GM23248 (cell line): ENCODE measurements around the gene IGF2. TPM values are rescaled to one million over a fixed set of nuclear protein-coding genes. Genes with fewer than 3 reads are reported as not detected.

Experiments used
- DNase-seq: peaks from one replicate; pipeline ENCODE4 v3.0.0-alpha.2; 2015
- H2AFZ ChIP-seq: fragments of 200-600 bp; sonication (generic); 2 replicates; pipeline ENCODE4 v1.6.1; 2016; ENCODE audit warnings: antibody characterized with exemption
- H3F3A ChIP-seq: fragments of 200-600 bp; sonication (generic); 2 replicates; pipeline ENCODE4 v1.6.1; 2016; ENCODE audit warnings: mild to moderate bottlenecking, antibody characterized with exemption, mixed run types; ENCODE audit not compliant: insufficient read depth
- H3K27ac ChIP-seq: fragments of 200-600 bp; sonication (generic); 2 replicates; pipeline ENCODE4 v1.5.1; 2016; ENCODE audit warnings: mild to moderate bottlenecking
- H3K27me3 ChIP-seq: fragments of 200-600 bp; sonication (generic); replicated peaks from 2 replicates; pipeline ENCODE4 v1.6.1; 2016; ENCODE audit warnings: mild to moderate bottlenecking; ENCODE audit not compliant: insufficient read depth
- H3K36me3 ChIP-seq: fragments of 200-600 bp; sonication (generic); 2 replicates; pipeline ENCODE4 v1.6.1; 2016; ENCODE audit warnings: low read depth, mild to moderate bottlenecking
- H3K4me1 ChIP-seq: fragments of 200-600 bp; sonication (generic); 2 replicates; pipeline ENCODE4 v1.6.1; 2016; ENCODE audit warnings: mild to moderate bottlenecking; ENCODE audit not compliant: insufficient read depth
- H3K4me2 ChIP-seq: fragments of 200-600 bp; sonication (generic); one replicate; pipeline ENCODE4 v1.6.1; 2016; ENCODE audit warnings: mild to moderate bottlenecking; ENCODE audit not compliant: unreplicated experiment
- H3K4me3 ChIP-seq: fragments of 200-600 bp; sonication (generic); 2 replicates; pipeline ENCODE4 v1.5.1; 2016; ENCODE audit warnings: mild to moderate bottlenecking
- H3K79me2 ChIP-seq: fragments of 200-600 bp; sonication (generic); 2 replicates; pipeline ENCODE4 v1.6.1; 2016; ENCODE audit warnings: mild to moderate bottlenecking; ENCODE audit not compliant: insufficient read depth
- H3K9ac ChIP-seq: fragments of 200-600 bp; sonication (generic); 2 replicates; pipeline ENCODE4 v1.6.1; 2016; ENCODE audit warnings: mild to moderate bottlenecking
- H3K9me2 ChIP-seq: fragments of 200-600 bp; sonication (generic); 2 replicates; pipeline ENCODE4 v1.6.1; 2016; ENCODE audit warnings: mixed run types, mild to moderate bottlenecking, moderate library complexity; ENCODE audit not compliant: insufficient read depth
- H3K9me3 ChIP-seq: fragments of 200-600 bp; sonication (generic); one replicate; pipeline ENCODE4 v1.6.1; 2017; ENCODE audit warnings: low read depth
- H4K20me1 ChIP-seq: fragments of 200-600 bp; sonication (generic); 2 replicates; pipeline ENCODE4 v1.6.0; 2016; ENCODE audit not compliant: insufficient read depth
- EZH2 ChIP-seq: fragments of 200-600 bp; sonication (generic); IDR thresholded peaks from 2 replicates; pipeline ENCODE4 v1.6.1; 2018; ENCODE audit warnings: antibody characterized with exemption, mild to moderate bottlenecking; ENCODE audit not compliant: insufficient read depth, poor library complexity, severe bottlenecking
- EZH2phosphoT487 ChIP-seq: fragments of 200-600 bp; sonication (generic); IDR thresholded peaks from 2 replicates; pipeline ENCODE4 v1.6.1; 2018; ENCODE audit warnings: antibody characterized with exemption, moderate library complexity, mild to moderate bottlenecking, low read depth; ENCODE audit not compliant: insufficient read depth
- WGBS, 2 experiments: methylation state at CpG; one replicate each; pipeline ENCODE4 v1.1.6; 2015 to 2017; ENCODE audit warnings: low lambda C conversion rate in 2 of 2, low coverage in 1 of 2; ENCODE audit errors: missing lambda C conversion rate in 2 of 2; 5-methylcytosine and 5-hydroxymethylcytosine counted together
- in situ Hi-C: fragments of 300-500 bp; cut with MboI; formaldehyde crosslinking; loops from 2 replicates; pipeline ENCODE4 v1.15.0; 2020
- polyA plus RNA-seq: library from polyadenylated mRNA; unstranded; fragments of >200 nt; fragmentation: Nextera tagmentation; extraction: Ambion mirVana; gene quantifications from 2 replicates; pipeline ENCODE4 v1.2.1, GENCODE V29; 2016
- total RNA-seq: library from RNA; depleted of rRNA; stranded (reverse); fragments of >200 nt; shearing (Covaris generic); gene quantifications from 2 replicates; pipeline ENCODE4 v1.2.3, GENCODE V29; 2014

IGF2 gene
- total and polyA plus RNA-seq, 2 experiments from 2014 or later = 0.06 TPM; not detected in 1

DNA sequence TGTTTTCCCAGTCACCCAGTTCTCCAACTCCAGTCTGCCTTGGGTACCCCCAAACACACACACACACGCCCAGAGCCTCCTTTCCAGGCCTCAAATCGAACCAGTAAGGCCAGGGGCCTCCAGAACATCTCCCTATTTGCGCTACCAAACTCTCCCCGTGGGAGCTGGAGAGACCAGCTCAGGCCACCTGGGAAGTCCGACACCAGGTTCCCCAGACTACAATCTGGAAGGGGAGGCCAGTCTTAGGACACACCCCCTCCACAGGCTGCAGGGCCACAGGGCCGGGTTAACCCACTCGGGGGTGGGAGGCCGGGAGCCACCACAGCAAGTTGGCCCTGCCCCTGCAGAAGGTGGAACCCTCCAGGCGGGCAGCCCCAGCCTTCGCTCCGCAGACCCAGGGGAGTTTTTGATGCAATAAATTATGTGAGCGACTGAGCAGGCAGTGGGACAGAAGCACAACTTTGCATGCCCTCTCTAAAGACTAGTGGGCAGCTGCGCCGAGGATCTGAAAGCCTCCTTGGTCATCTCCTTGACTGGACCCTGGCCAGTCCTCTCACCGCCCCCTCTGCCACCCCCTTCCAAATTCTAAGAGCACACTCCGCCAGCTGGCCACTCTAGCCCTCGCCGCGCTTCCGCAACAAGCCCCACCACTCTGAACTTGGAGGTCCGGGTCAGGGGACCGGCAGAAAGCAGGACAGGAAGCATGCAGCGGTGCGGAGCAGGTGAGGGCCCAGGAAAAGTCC is 2.8 kb downstream of the IGF2 start:
- no peaks in the 10 kb centered on the region for H3K79me2 ChIP-seq
- TF ChIP-seq EZH2 = no peak
- no peak for TF ChIP-seq EZH2phosphoT487
- H3K27me3 ChIP-seq = peaks cover 53% of the 10 kb centered on the region
- 47 to 48% methylated on average over 24 of the region's 24 CpGs for WGBS, 2 experiments
- H3K27ac ChIP-seq = no peak overlapping the region
- no peaks in the 10 kb centered on the region for H3F3A ChIP-seq
- H4K20me1 ChIP-seq = no peaks in the 10 kb centered on the region
- H3K9me3 ChIP-seq = no peaks in the 10 kb centered on the region
- H3K9me2 ChIP-seq = no peaks in the 10 kb centered on the region
- no peak overlapping the region for H3K4me3 ChIP-seq
- no peak for DNase-seq
- no peak overlapping the region for H2AFZ ChIP-seq
- H3K9ac ChIP-seq = no peak overlapping the region
- in situ Hi-C loops = no loop called here
- H3K4me1 ChIP-seq = no peaks in the 10 kb centered on the region
- no peaks in the 10 kb centered on the region for H3K36me3 ChIP-seq
- no peak overlapping the region for H3K4me2 ChIP-seq

DNA sequence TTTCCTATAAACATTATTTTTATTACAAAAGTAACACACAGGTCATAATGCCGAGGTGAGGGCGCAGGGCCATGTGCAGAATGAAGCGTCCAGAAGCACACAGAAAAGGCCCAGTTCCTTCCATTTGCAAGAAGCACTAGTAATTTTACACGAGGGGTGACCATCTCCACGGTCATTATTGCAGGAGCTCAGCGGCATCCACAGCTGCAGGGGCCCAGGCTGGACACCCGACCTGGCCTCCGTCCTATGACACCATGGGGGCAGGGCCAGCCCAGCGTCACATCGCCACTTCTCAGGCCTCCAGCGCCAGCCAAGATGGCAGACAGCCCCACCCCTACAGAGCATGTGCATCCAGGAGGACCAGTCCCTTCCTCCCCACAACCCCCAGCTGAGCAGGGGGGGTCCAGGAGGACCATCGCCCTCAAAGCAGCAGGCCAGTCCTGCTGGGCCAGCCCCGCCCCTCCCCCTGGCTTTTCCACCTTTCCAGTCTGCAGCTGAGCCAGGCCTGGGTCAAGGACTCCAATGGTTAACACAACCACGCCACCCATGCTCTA is 3.5 kb downstream of the IGF2 start:
- WGBS, 2 experiments = 71 to 72% methylated on average over 14 of the region's 14 CpGs
- Histone ChIP-seq H3K27ac (no peak overlapping the region), H3F3A (no peaks in the 10 kb centered on the region), H2AFZ (no peak overlapping the region), H3K9me3 (no peaks in the 10 kb centered on the region), H3K9me2 (no peaks in the 10 kb centered on the region), H3K9ac (no peak overlapping the region), H3K27me3 (peaks cover 46% of the 10 kb centered on the region), H3K36me3 (no peaks in the 10 kb centered on the region), H3K79me2 (no peaks in the 10 kb centered on the region), H4K20me1 (no peaks in the 10 kb centered on the region), H3K4me1 (no peaks in the 10 kb centered on the region), H3K4me3 (no peak overlapping the region), H3K4me2 (no peak overlapping the region)
- no peak for TF ChIP-seq EZH2
- TF ChIP-seq EZH2phosphoT487 = no peak
- DNase-seq = no peak
- in situ Hi-C loops = no loop called here

DNA sequence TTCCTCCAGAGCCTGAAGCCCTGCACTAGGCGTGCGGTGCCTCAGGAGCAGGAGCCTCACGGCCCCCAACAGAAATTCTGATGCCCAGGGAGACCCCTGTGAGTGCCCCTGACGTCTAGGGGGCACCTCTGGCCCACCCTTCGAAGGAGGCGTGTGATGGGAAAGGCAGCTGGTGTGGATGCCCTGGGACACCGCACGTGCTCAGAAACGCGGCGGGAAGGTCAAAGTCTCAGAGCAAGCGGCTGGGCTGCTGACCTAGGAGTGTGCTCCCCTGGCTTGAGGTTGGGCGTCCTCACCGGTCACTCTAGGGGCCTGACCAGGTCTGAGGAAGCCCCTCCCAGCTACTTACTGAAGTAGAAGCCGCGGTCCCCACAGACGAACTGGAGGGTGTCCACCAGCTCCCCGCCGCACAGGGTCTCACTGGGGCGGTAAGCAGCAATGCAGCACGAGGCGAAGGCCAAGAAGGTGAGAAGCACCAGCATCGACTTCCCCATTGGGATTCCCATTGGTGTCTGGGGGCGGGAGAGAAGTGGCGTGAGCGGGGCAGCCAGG is 4.1 kb downstream of the IGF2 start:
- 69% methylated on average over 26 of the region's 26 CpGs for WGBS, 2 experiments
- TF ChIP-seq EZH2phosphoT487 (no peak), EZH2 (no peak)
- no peaks in the 10 kb centered on the region for H3K9me2 ChIP-seq
- no peak overlapping the region for H3K4me3 ChIP-seq
- no peak for DNase-seq
- no peaks in the 10 kb centered on the region for H3K79me2 ChIP-seq
- in situ Hi-C loops = no loop called here
- H3K27me3 ChIP-seq = peaks cover 40% of the 10 kb centered on the region
- no peaks in the 10 kb centered on the region for H3K9me3 ChIP-seq
- no peaks in the 10 kb centered on the region for H3F3A ChIP-seq
- no peak overlapping the region for H2AFZ ChIP-seq
- H3K4me2 ChIP-seq = no peak overlapping the region
- no peak overlapping the region for H3K9ac ChIP-seq
- no peaks in the 10 kb centered on the region for H3K36me3 ChIP-seq
- H4K20me1 ChIP-seq = no peaks in the 10 kb centered on the region
- H3K27ac ChIP-seq = no peak overlapping the region
- no peaks in the 10 kb centered on the region for H3K4me1 ChIP-seq

DNA sequence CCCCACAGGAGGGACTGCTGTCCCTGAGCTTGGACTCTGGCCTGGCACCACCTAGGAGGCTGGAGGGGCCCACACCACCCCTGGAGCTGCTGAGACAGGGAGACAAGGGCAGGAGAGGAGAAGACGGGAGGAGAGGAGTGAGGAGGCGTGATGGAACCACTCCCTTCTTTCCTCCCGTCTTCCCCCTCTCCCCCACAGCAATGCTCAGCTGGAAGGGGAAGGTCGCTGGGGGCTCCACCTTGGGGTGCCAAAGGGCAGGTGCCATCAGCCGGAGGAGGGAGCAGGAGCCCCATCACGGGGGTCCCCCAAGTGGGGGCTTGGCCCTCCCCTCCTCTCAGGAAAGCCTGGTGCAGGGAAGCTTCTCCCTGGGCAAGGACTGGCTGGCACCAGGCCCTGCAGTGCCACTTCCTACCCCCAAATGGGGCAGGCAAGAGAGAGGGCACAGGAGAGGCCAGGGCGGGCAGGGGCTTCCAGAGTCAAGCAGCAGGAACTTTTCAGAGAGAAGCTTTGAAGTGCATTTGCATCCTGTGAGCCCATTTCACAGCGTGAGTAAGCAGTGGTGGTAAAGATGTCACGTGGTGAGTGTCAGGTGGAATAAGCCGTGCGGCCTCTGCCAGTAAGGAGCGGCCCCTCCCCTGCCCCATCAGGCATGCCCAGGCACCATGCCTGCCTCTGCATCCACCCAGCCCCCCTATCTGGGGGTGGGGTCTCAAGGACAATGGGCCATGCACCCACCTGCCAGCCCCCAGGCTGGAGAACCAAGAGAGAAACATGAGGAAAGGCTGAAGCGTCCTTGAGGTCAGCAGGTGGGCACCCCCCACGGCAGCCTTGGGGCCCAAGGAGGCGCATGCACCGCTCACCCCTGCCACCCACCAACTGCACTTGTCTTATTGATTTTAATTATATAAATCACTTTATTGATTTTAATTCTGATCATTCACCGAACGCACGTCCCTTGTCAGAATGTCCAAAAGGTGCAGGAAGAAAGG is 4.9 kb downstream of the IGF2 start:
- WGBS, 2 experiments = 60 to 61% methylated on average over 18 to 19 of the region's 19 CpGs
- no peak overlapping the region for H3K4me2 ChIP-seq
- H3K4me1 ChIP-seq = no peaks in the 10 kb centered on the region
- H3K9me2 ChIP-seq = no peaks in the 10 kb centered on the region
- no peak for TF ChIP-seq EZH2
- no peak for TF ChIP-seq EZH2phosphoT487
- DNase-seq = no peak
- H3K36me3 ChIP-seq = no peaks in the 10 kb centered on the region
- H4K20me1 ChIP-seq = no peaks in the 10 kb centered on the region
- peaks cover 34% of the 10 kb centered on the region for H3K27me3 ChIP-seq
- H2AFZ ChIP-seq = no peak overlapping the region
- no peak overlapping the region for H3K27ac ChIP-seq
- H3K9me3 ChIP-seq = no peaks in the 10 kb centered on the region
- no peaks in the 10 kb centered on the region for H3F3A ChIP-seq
- H3K79me2 ChIP-seq = no peaks in the 10 kb centered on the region
- in situ Hi-C loops = no loop called here
- H3K9ac ChIP-seq = no peak overlapping the region
- no peak overlapping the region for H3K4me3 ChIP-seq
